H9 (cell line): ENCODE data around the gene CLEC2L. TPM values are rescaled to one million over a fixed set of nuclear protein-coding genes. Genes with fewer than 3 reads are reported as not detected.

Source experiments
- DNase-seq: peaks from one replicate; pipeline ENCODE4 v3.0.0-alpha.2; 2017
- H2AFZ ChIP-seq: one replicate; pipeline ENCODE4 v1.6.1; 2013; ENCODE audit warnings: mild to moderate bottlenecking, low read length, control low read depth, moderate library complexity
- H2AK5ac ChIP-seq: 2 replicates; pipeline ENCODE4 v1.6.1; 2013; ENCODE audit warnings: low read length, control low read depth, mixed read lengths; ENCODE audit not compliant: insufficient read length
- H2BK120ac ChIP-seq: one replicate; pipeline ENCODE4 v1.6.1; 2013; ENCODE audit warnings: low read depth, mild to moderate bottlenecking, low read length, control low read depth, inconsistent platforms; ENCODE audit not compliant: poor library complexity, severe bottlenecking
- H2BK12ac ChIP-seq: 2 replicates; pipeline ENCODE4 v1.6.1; 2013; ENCODE audit warnings: low read length, control low read depth, mixed read lengths, low read depth; ENCODE audit not compliant: insufficient read length
- H2BK15ac ChIP-seq: 2 replicates; pipeline ENCODE4 v1.6.1; 2013; ENCODE audit warnings: low read depth, low read length, control low read depth
- H2BK20ac ChIP-seq: one replicate; pipeline ENCODE4 v1.6.1; 2013; ENCODE audit warnings: low read depth, mild to moderate bottlenecking, low read length, control low read depth, inconsistent platforms; ENCODE audit not compliant: poor library complexity, severe bottlenecking
- H2BK5ac ChIP-seq: 2 replicates; pipeline ENCODE4 v1.6.1; 2013; ENCODE audit warnings: low read length, control low read depth, mixed read lengths; ENCODE audit not compliant: insufficient read length
- H3K14ac ChIP-seq: 2 replicates; pipeline ENCODE4 v1.6.1; 2013; ENCODE audit warnings: low read length, control low read depth; ENCODE audit not compliant: insufficient read depth
- H3K18ac ChIP-seq: 2 replicates; pipeline ENCODE4 v1.6.1; 2013; ENCODE audit warnings: low read depth, mild to moderate bottlenecking, mixed read lengths, low read length, control low read depth; ENCODE audit not compliant: insufficient read length
- H3K23ac ChIP-seq: 2 replicates; pipeline ENCODE4 v1.6.1; 2013; ENCODE audit warnings: low read length, control low read depth, mixed read lengths, low read depth; ENCODE audit not compliant: insufficient read length
- H3K23me2 ChIP-seq: 2 replicates; pipeline ENCODE4 v1.6.1; 2013; ENCODE audit warnings: low read depth, mild to moderate bottlenecking, mixed read lengths, low read length, control low read depth; ENCODE audit not compliant: insufficient read length, poor library complexity, severe bottlenecking
- H3K27ac ChIP-seq: 2 replicates; pipeline ENCODE4 v1.5.1; 2013; ENCODE audit warnings: low read length, control low read depth, mixed read lengths, low read depth; ENCODE audit not compliant: insufficient read length
- H3K27me3 ChIP-seq: 2 replicates; pipeline ENCODE4 v1.6.1; 2013; ENCODE audit warnings: low read length, control low read depth, inconsistent platforms; ENCODE audit not compliant: insufficient read depth
- H3K4ac ChIP-seq: 2 replicates; pipeline ENCODE4 v1.6.1; 2013; ENCODE audit warnings: low read depth, mild to moderate bottlenecking, control low read depth, inconsistent platforms, low read length, moderate library complexity
- H3K4me1 ChIP-seq: 2 replicates; pipeline ENCODE4 v1.6.1; 2013; ENCODE audit warnings: low read length, control low read depth, inconsistent platforms; ENCODE audit not compliant: insufficient read depth
- H3K4me2 ChIP-seq: 2 replicates; pipeline ENCODE4 v1.6.1; 2013; ENCODE audit warnings: low read length, control low read depth, mixed read lengths; ENCODE audit not compliant: insufficient read length, insufficient read depth
- H3K56ac ChIP-seq: 2 replicates; pipeline ENCODE4 v1.6.1; 2013; ENCODE audit warnings: low read depth, mild to moderate bottlenecking, mixed read lengths, low read length, control low read depth; ENCODE audit not compliant: insufficient read length
- H3K79me1 ChIP-seq: 2 replicates; pipeline ENCODE4 v1.6.1; 2013; ENCODE audit warnings: low read depth, mild to moderate bottlenecking, moderate library complexity, low read length, control low read depth, inconsistent platforms; ENCODE audit not compliant: insufficient read depth, poor library complexity, severe bottlenecking
- H3K79me2 ChIP-seq: 2 replicates; pipeline ENCODE4 v1.6.1; 2013; ENCODE audit warnings: low read length, control low read depth, inconsistent platforms; ENCODE audit not compliant: insufficient read depth
- H3K9ac ChIP-seq: 2 replicates; pipeline ENCODE4 v1.6.1; 2013; ENCODE audit warnings: low read length, control low read depth, mixed read lengths; ENCODE audit not compliant: insufficient read length; ENCODE audit errors: extremely low read depth
- H3K9me3 ChIP-seq: one replicate; pipeline ENCODE4 v1.6.1; 2013; ENCODE audit warnings: low read depth, low read length, inconsistent platforms; ENCODE audit not compliant: control insufficient read depth
- H3T11ph ChIP-seq: one replicate; pipeline ENCODE4 v1.6.1; 2013; ENCODE audit warnings: mild to moderate bottlenecking, low read length, control low read depth, inconsistent platforms
- H4K20me1 ChIP-seq: one replicate; pipeline ENCODE4 v1.6.1; 2013; ENCODE audit not compliant: control insufficient read depth, insufficient read length, insufficient read depth
- H4K5ac ChIP-seq: 2 replicates; pipeline ENCODE4 v1.6.1; 2013; ENCODE audit warnings: low read depth, mild to moderate bottlenecking, mixed read lengths, low read length, control low read depth; ENCODE audit not compliant: insufficient read length
- H4K8ac ChIP-seq: replicated peaks from 2 replicates; pipeline ENCODE4 v1.6.1; 2013; ENCODE audit warnings: low read length, control low read depth, mixed read lengths, low read depth; ENCODE audit not compliant: insufficient read length
- H4K91ac ChIP-seq: 2 replicates; pipeline ENCODE4 v1.6.1; 2013; ENCODE audit warnings: low read depth, mild to moderate bottlenecking, moderate library complexity, mixed read lengths, low read length, control low read depth; ENCODE audit not compliant: insufficient read length
- H3K27ac Mint-ChIP-seq, 3 experiments: 2 replicates in 2 of 3; 3 replicates in 1 of 3; pipeline ENCODE4 v1.8.0; 2020 to 2021; ENCODE audit warnings: mixed read lengths in 3 of 3, mild to moderate bottlenecking in 1 of 3, moderate library complexity in 1 of 3
- H3K27me3 Mint-ChIP-seq: 2 replicates; pipeline ENCODE4 v1.8.0; 2021; ENCODE audit warnings: low read depth, mild to moderate bottlenecking, moderate library complexity, mixed read lengths
- H3K36me3 Mint-ChIP-seq, 3 experiments: 2 replicates in 2 of 3; 3 replicates in 1 of 3; pipeline ENCODE4 v1.8.0; 2020 to 2021; ENCODE audit warnings: low read depth in 3 of 3, mixed read lengths in 3 of 3; ENCODE audit not compliant: insufficient read depth in 1 of 3
- H3K4me1 Mint-ChIP-seq, 2 experiments: 2 replicates each; pipeline ENCODE4 v1.8.0; 2020; ENCODE audit warnings: mixed read lengths in 2 of 2
- H3K4me3 Mint-ChIP-seq, 2 experiments: 2 replicates in 1 of 2; 3 replicates in 1 of 2; pipeline ENCODE4 v1.8.0; 2020 to 2021; ENCODE audit warnings: mild to moderate bottlenecking in 2 of 2, mixed read lengths in 2 of 2, moderate library complexity in 1 of 2
- H3K9me3 Mint-ChIP-seq, 2 experiments: 2 replicates in 1 of 2; 3 replicates in 1 of 2; pipeline ENCODE4 v1.8.0; 2020; ENCODE audit warnings: mild to moderate bottlenecking in 2 of 2, mixed read lengths in 2 of 2, moderate library complexity in 1 of 2
- CTCF ChIP-seq: fragments of 200-600 bp; sonication (generic); conservative IDR thresholded peaks from 3 replicates; pipeline ENCODE4 v1.8.0; 2021; ENCODE audit warnings: antibody characterized with exemption, mild to moderate bottlenecking
- WGBS: extraction: QIAGEN DNeasy Blood & Tissue Kit; methylation state at CpG from one replicate; pipeline ENCODE4 v1.1.7; 2013; ENCODE audit warnings: missing lambda C conversion rate, low lambda C conversion rate, mixed read lengths; ENCODE audit not compliant: insufficient read length; ENCODE audit errors: extremely low coverage; 5-methylcytosine and 5-hydroxymethylcytosine counted together
- total RNA-seq: library from RNA; stranded (reverse); gene quantifications from 2 replicates; pipeline ENCODE4 v1.2.1, GENCODE V29; 2021

Gene CLEC2L
- total RNA-seq, 1 experiment from 2014 or later, result 0.74 TPM

- peaks cover 3% of the 10 kb centered on the region; the same call in 1 of the 2 replicates for H3K4me1 ChIP-seq
- peak; percentile 88 for TF ChIP-seq CTCF
- no peak overlapping the region for H2BK15ac ChIP-seq
- Mint-ChIP-seq H3K4me1 (peaks cover 9 to 14% of the 10 kb centered on the region in 2 experiments), H3K27ac (no peak overlapping the region), H3K27me3 (no peaks in the 10 kb centered on the region; the same call in 1 of the 2 replicates), H3K4me3 (no peak overlapping the region), H3K9me3 (no peaks in the 10 kb centered on the region), H3K36me3 (no peaks in the 10 kb centered on the region)
- H3K79me2 ChIP-seq, result no peaks in the 10 kb centered on the region
- no peaks in the 10 kb centered on the region for H4K20me1 ChIP-seq
- WGBS, result no CpG with 5 or more reads among the region's 9 CpGs
- DNase-seq, result peak; percentile 82
- H4K8ac ChIP-seq, result no peak overlapping the region
- no peak overlapping the region for H3K4ac ChIP-seq
- H2AK5ac ChIP-seq, result no peak overlapping the region
- no peak overlapping the region for H2BK12ac ChIP-seq
- H4K91ac ChIP-seq, result no peak overlapping the region
- no peak overlapping the region for H3K4me2 ChIP-seq
- no peak overlapping the region for H2BK5ac ChIP-seq
- no peak overlapping the region for H3T11ph ChIP-seq
- H3K23me2 ChIP-seq, result no peaks in the 10 kb centered on the region
- H3K23ac ChIP-seq, result no peak overlapping the region
- H3K18ac ChIP-seq, result no peak overlapping the region
- no peak overlapping the region for H3K56ac ChIP-seq
- no peak overlapping the region for H3K9ac ChIP-seq
- no peak overlapping the region for H4K5ac ChIP-seq
- H3K27me3 ChIP-seq, result no peaks in the 10 kb centered on the region
- H3K79me1 ChIP-seq, result no peaks in the 10 kb centered on the region
- H2BK120ac ChIP-seq, result no peak overlapping the region
- no peak overlapping the region for H3K14ac ChIP-seq
- H2AFZ ChIP-seq, result no peak overlapping the region
- no peak overlapping the region for H3K27ac ChIP-seq
- no peak overlapping the region for H2BK20ac ChIP-seq
- H3K9me3 ChIP-seq, result no peaks in the 10 kb centered on the region
Observed at GRCh38 chr7:139505563-139505962, 17.9 kb upstream of the CLEC2L start.
